Caco-2 (cell line): ENCODE results near the gene CLEC16A. TPM values are rescaled to one million over a fixed set of nuclear protein-coding genes. Genes with fewer than 3 reads are reported as not detected.

Experiments
- BruUV-seq: library from RNA; stranded (reverse); fragments of 400-500 nt; replicated peaks from 2 replicates; lab custom pipeline; 2021; lab: Mats Ljungman, UMichigan
- CTCF ChIA-PET: fragments of 300-600 bp; sonication (Branson Sonifier 250); formaldehyde crosslinking; loops from one replicate; lab custom pipeline; 2022; ENCODE audit warnings: antibody characterized with exemption; lab: Charles Lee
- POLR2A ChIA-PET: fragments of 300-600 bp; sonication (Branson Sonifier 250); formaldehyde crosslinking; loops from one replicate; lab custom pipeline; 2022; ENCODE audit warnings: antibody characterized with exemption; lab: Charles Lee
- DNase-seq, 2 experiments: peaks; one replicate each; pipeline versions ENCODE4 v3.0.0 to v3.0.0-alpha.2; 2020 to 2022
- H3K27me3 ChIP-seq: replicated peaks from 2 replicates; pipeline ENCODE4 v1.6.0; 2011; ENCODE audit warnings: low read length; ENCODE audit not compliant: control insufficient read depth, insufficient read depth
- H3K36me3 ChIP-seq: 2 replicates; pipeline ENCODE4 v1.5.1; 2011; ENCODE audit warnings: low read length; ENCODE audit not compliant: control insufficient read depth, insufficient read depth
- H3K4me1 ChIP-seq: fragments of 250-450 bp; sonication (Bioruptor Pico); 2 replicates; pipeline ENCODE4 v1.5.1; 2020; ENCODE audit warnings: mild to moderate bottlenecking
- H3K4me3 ChIP-seq: 2 replicates; pipeline ENCODE4 v1.5.1; 2011; ENCODE audit warnings: low read depth, mild to moderate bottlenecking, control low read depth, low read length
- H3K9me3 ChIP-seq: fragments of 250-450 bp; sonication (Bioruptor Pico); 2 replicates; pipeline ENCODE4 v1.5.1; 2020; ENCODE audit warnings: mild to moderate bottlenecking, moderate library complexity
- H3K27ac Mint-ChIP-seq: one replicate; pipeline ENCODE4 v1.8.0; 2022; ENCODE audit warnings: mixed read lengths; ENCODE audit not compliant: unreplicated experiment
- H3K27me3 Mint-ChIP-seq: one replicate; pipeline ENCODE4 v1.8.0; 2022; ENCODE audit warnings: mixed read lengths; ENCODE audit not compliant: insufficient read depth, unreplicated experiment
- H3K36me3 Mint-ChIP-seq: one replicate; pipeline ENCODE4 v1.8.0; 2022; ENCODE audit warnings: mild to moderate bottlenecking, mixed read lengths; ENCODE audit not compliant: insufficient read depth, unreplicated experiment
- H3K4me1 Mint-ChIP-seq: one replicate; pipeline ENCODE4 v1.8.0; 2022; ENCODE audit warnings: low read depth, mixed read lengths; ENCODE audit not compliant: unreplicated experiment
- H3K4me3 Mint-ChIP-seq: one replicate; pipeline ENCODE4 v1.8.0; 2022; ENCODE audit warnings: mild to moderate bottlenecking, moderate library complexity, mixed read lengths; ENCODE audit not compliant: unreplicated experiment
- H3K9me3 Mint-ChIP-seq: one replicate; pipeline ENCODE4 v1.8.0; 2022; ENCODE audit warnings: mixed read lengths; ENCODE audit not compliant: unreplicated experiment
- intact Hi-C: fragments of 100-400 bp; cut with micrococcal nuclease; formaldehyde crosslinking; loops from one replicate; pipeline ENCODE4 v1.10.0; 2022; ENCODE audit not compliant: unreplicated experiment
- total RNA-seq: library from RNA; stranded (reverse); gene quantifications from 2 replicates; pipeline ENCODE4 v1.2.3, GENCODE V29; 2022
- TF ChIP-seq, protein P1 (sequence below), 2 experiments: fragments of 200-600 bp in 1 of 2; IDR thresholded peaks; 1 replicate in 1 of 2; 2 replicates in 1 of 2; pipeline versions ENCODE4 v1.5.1 to v1.8.0; 2011 to 2022; ENCODE audit warnings: antibody characterized with exemption in 1 of 2, control low read depth in 1 of 2, inconsistent platforms in 1 of 2, low read depth in 1 of 2, low read length in 1 of 2, mild to moderate bottlenecking in 1 of 2, moderate library complexity in 1 of 2; ENCODE audit not compliant: insufficient read depth in 1 of 2, severe bottlenecking in 1 of 2, unreplicated experiment in 1 of 2

CLEC16A gene
- total RNA-seq, 1 experiment from 2014 or later: 27.0 TPM

GRCh38 chr16:10937068-10937859 is 7.1 kb upstream of the CLEC16A start:
- CTCF ChIA-PET: interaction anchor here (1.0 kb wide), 1 partner anchor 19 kb away, joined by 3 read pairs; no protein-coding TSS in a partner anchor
- BruUV-seq: no TSS peak
- Mint-ChIP-seq H3K9me3 (no peaks in the 10 kb centered on the region), H3K4me3 (no peak overlapping the region), H3K27me3 (no peaks in the 10 kb centered on the region), H3K4me1 (peaks cover 18% of the 10 kb centered on the region), H3K36me3 (peaks cover 6% of the 10 kb centered on the region), H3K27ac (no peak overlapping the region)
- intact Hi-C loops: no loop called here
- TF ChIP-seq, protein P1, sequence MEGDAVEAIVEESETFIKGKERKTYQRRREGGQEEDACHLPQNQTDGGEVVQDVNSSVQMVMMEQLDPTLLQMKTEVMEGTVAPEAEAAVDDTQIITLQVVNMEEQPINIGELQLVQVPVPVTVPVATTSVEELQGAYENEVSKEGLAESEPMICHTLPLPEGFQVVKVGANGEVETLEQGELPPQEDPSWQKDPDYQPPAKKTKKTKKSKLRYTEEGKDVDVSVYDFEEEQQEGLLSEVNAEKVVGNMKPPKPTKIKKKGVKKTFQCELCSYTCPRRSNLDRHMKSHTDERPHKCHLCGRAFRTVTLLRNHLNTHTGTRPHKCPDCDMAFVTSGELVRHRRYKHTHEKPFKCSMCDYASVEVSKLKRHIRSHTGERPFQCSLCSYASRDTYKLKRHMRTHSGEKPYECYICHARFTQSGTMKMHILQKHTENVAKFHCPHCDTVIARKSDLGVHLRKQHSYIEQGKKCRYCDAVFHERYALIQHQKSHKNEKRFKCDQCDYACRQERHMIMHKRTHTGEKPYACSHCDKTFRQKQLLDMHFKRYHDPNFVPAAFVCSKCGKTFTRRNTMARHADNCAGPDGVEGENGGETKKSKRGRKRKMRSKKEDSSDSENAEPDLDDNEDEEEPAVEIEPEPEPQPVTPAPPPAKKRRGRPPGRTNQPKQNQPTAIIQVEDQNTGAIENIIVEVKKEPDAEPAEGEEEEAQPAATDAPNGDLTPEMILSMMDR (IDR thresholded peaks at IDR 0.05; ENCODE audit: insufficient read depth in 1 of 2, low read depth in 1 of 2, low read length in 1 of 2, severe bottlenecking in 1 of 2, unreplicated experiment in 1 of 2): no peak
- POLR2A ChIA-PET: no interaction called here
- Histone ChIP-seq H3K27me3 (no peaks in the 10 kb centered on the region), H3K36me3 (peaks cover 3% of the 10 kb centered on the region), H3K4me3 (no peak overlapping the region), H3K9me3 (no peaks in the 10 kb centered on the region), H3K4me1 (peaks cover 23% of the 10 kb centered on the region; the same call in 1 of the 2 replicates)
- DNase-seq: no peak

DNA sequence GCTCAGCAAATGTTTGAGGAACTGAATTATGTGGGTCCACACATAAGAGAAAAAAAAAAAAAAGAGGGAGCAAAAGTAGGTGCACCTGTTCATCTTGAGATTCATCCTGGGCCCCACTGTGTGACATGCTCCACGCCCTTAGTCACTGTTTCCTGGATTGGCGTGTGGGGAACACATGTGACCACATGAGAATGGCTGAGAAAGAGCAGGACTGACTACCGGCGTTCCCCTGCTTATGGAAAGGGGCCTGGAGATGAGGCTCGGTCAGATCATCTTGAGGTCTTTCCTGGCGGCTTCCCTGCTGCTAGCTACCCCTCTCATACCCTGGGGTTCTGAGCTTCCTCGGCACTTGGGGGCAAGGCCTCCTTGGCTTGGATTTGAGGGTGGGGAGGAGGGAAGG is 6.0 kb upstream of the CLEC16A start:
- Mint-ChIP-seq H3K27ac (no peak overlapping the region), H3K36me3 (peaks cover 6% of the 10 kb centered on the region), H3K9me3 (no peaks in the 10 kb centered on the region), H3K4me1 (peaks cover 22% of the 10 kb centered on the region), H3K4me3 (no peak overlapping the region), H3K27me3 (no peaks in the 10 kb centered on the region)
- Histone ChIP-seq H3K36me3 (peaks cover 3% of the 10 kb centered on the region), H3K4me1 (peaks cover 22% of the 10 kb centered on the region; the same call in 1 of the 2 replicates), H3K4me3 (no peak overlapping the region), H3K9me3 (no peaks in the 10 kb centered on the region), H3K27me3 (no peaks in the 10 kb centered on the region)
- no peak for DNase-seq
- TF ChIP-seq, protein P1 (IDR thresholded peaks at IDR 0.05; ENCODE audit: insufficient read depth in 1 of 2, low read depth in 1 of 2, low read length in 1 of 2, severe bottlenecking in 1 of 2, unreplicated experiment in 1 of 2): no peak
- CTCF ChIA-PET: no interaction called here
- POLR2A ChIA-PET: no interaction called here
- intact Hi-C loops: no loop called here
- BruUV-seq: no TSS peak

DNA sequence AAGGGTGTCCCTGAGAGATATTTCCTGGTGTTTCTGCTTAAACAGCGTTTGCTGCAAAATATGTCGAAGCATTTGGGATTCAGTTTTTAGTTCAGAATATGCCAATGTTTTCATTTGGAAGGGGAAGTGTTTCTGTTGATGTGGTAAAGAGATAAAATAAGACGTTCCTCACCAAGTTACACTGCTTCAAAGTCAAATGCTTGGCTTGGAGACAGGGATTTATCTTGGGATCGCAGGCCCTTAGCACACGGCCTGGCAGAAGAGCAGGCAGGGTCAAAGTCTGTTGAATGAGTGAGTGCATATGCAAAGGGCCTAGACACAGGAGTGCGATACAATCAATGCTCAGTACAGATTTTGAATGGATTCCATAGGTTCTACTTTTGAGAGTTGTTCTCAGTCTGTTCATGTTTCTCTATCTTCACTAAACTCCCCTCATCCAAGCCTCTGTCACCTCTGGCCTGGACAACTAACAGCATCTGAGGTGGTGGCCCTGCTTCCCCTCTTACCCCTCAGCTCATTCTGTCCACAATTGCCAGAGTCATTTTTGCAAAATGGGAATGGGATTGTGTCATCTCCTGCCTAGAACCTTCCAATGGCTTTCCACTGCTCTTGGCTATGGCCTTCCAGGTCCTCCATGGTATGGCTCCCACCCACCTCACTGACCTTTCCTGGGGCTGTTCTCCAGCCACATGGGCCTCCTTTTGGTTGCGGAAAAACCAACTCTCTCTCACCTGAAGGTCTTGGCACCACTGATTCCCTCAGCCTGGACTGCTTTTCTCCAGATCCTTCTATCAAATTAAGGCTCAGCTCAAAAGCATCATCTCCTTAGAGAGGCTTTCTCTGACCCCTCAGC is 5.3 kb upstream of the CLEC16A start:
- Mint-ChIP-seq H3K27ac (no peak overlapping the region), H3K27me3 (no peaks in the 10 kb centered on the region), H3K4me3 (no peak overlapping the region), H3K9me3 (no peaks in the 10 kb centered on the region), H3K36me3 (no peaks in the 10 kb centered on the region), H3K4me1 (peaks cover 25% of the 10 kb centered on the region)
- Histone ChIP-seq H3K9me3 (no peaks in the 10 kb centered on the region), H3K36me3 (peaks cover 3% of the 10 kb centered on the region), H3K4me3 (no peak overlapping the region), H3K4me1 (peaks cover 17% of the 10 kb centered on the region; the same call in 1 of the 2 replicates), H3K27me3 (no peaks in the 10 kb centered on the region)
- TF ChIP-seq, protein P1 (IDR thresholded peaks at IDR 0.05; ENCODE audit: insufficient read depth in 1 of 2, low read depth in 1 of 2, low read length in 1 of 2, severe bottlenecking in 1 of 2, unreplicated experiment in 1 of 2): no peak
- no peak for DNase-seq
- intact Hi-C loops: no loop called here
- BruUV-seq: no TSS peak
- ChIA-PET CTCF (no interaction called here), POLR2A (no interaction called here)
